GM19023 (cell line): ENCODE data around the gene ARMH3.

Source experiments
- ATAC-seq: cut with Tn5 transposase; IDR thresholded peaks from one replicate; pipeline ENCODE4 v1.9.1; 2021; ENCODE audit warnings: mild to moderate bottlenecking, moderate library complexity; ENCODE audit not compliant: unreplicated experiment

ARMH3 gene

GRCh38 chr10:101812606-101813005 is 243.4 kb downstream of the ARMH3 start:
- ATAC-seq = no peak

- no peak for ATAC-seq
These were observed 248.8 kb downstream of the ARMH3 start for GRCh38 chr10:101807158-101807557.

- ATAC-seq = no peak
These were observed 252.5 kb downstream of the ARMH3 start for GRCh38 chr10:101803511-101803910.

GRCh38 chr10:101797403-101798059 is 258.4 kb downstream of the ARMH3 start:
- ATAC-seq = no peak
